Upper lobe of left lung (tissue), 4 donors: ENCODE results near the gene PRKACA.

Experiments used
- EP300 ChIP-seq, 4 donors: sonication (generic); formaldehyde crosslinking; IDR thresholded peaks; one replicate each; pipeline ENCODE4 v1.5.1; 2017; ENCODE audit warnings: antibody characterized with exemption in 4 of 4, control low read depth in 2 of 4
- POLR2AphosphoS5 ChIP-seq, 2 donors: sonication (generic); formaldehyde crosslinking; IDR thresholded peaks; one replicate each; pipeline ENCODE4 v1.5.1; 2017; ENCODE audit warnings: antibody characterized with exemption in 2 of 2
- TF ChIP-seq, protein P1 (sequence below), 6 experiments: fragments of 450-650 bp in 4 of 6; fragments of 200-600 bp in 2 of 6; sonication (generic) in 2 of 6; IDR thresholded peaks; one replicate each; pipeline ENCODE4 v1.5.1; 2016 to 2019; ENCODE audit warnings: antibody characterized with exemption in 6 of 6

DNA sequence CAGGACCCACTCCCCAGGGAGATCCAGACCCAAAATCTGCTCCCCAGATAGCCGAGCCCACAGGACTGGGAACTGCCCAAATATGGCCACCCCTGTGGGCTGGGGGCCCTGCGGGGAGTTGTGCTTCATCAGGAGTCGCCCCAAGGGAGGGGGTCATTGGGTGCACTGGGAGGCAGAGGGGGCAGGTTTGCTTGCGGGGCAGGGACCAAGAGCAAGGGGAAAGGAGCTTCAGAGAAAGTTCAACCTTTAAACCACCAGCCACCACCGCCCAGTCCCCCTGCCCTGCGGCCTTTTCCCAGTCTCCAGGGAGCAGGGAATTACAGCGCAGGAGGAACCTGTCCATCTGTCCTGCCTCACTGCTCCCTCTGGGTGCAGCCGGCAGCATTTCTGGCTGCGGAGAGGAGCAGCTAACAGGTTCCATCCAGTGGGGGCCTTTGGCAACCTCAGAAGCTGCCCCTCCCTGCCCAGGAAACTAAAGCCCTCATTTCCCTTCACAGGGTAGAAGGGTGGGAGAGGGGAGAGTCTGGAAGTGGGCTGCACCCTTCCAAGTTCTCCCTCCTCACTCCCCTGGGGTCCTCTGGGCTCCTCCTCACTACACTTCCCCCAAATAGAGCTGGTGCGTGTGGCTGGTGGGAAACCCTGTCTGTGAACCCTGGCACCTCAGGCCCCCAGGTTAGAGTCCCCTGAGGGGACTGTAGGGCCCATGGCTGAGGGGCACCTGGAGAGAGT is 32.6 kb upstream of the PRKACA start:
- TF ChIP-seq POLR2AphosphoS5 (IDR thresholded peaks at IDR 0.05) (no peak), EP300 (IDR thresholded peaks at IDR 0.05) (no peak)
- TF ChIP-seq, protein P1, sequence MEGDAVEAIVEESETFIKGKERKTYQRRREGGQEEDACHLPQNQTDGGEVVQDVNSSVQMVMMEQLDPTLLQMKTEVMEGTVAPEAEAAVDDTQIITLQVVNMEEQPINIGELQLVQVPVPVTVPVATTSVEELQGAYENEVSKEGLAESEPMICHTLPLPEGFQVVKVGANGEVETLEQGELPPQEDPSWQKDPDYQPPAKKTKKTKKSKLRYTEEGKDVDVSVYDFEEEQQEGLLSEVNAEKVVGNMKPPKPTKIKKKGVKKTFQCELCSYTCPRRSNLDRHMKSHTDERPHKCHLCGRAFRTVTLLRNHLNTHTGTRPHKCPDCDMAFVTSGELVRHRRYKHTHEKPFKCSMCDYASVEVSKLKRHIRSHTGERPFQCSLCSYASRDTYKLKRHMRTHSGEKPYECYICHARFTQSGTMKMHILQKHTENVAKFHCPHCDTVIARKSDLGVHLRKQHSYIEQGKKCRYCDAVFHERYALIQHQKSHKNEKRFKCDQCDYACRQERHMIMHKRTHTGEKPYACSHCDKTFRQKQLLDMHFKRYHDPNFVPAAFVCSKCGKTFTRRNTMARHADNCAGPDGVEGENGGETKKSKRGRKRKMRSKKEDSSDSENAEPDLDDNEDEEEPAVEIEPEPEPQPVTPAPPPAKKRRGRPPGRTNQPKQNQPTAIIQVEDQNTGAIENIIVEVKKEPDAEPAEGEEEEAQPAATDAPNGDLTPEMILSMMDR (IDR thresholded peaks at IDR 0.05) = peak in 1 of 6 experiments; percentile 8
